A549 (cell line): Measurements from ENCODE around the gene PXDN.

Experiments
- BHLHE40 ChIP-seq: IDR thresholded peaks from 2 replicates; pipeline ENCODE4 v1.6.1; 2012; ENCODE audit warnings: low read depth, low read length, inconsistent platforms
- CEBPB ChIP-seq, 2 experiments: fragments of >200 bp in 1 of 2; sonication (Bioruptor Twin) in 1 of 2; formaldehyde crosslinking in 1 of 2; IDR thresholded peaks; 2 replicates each; pipeline ENCODE4 v1.6.1; 2012 to 2016
- FOSL2 ChIP-seq, 2 experiments: fragments of 450-650 bp in 1 of 2; fragments of >200 bp in 1 of 2; sonication (Bioruptor Twin) in 1 of 2; formaldehyde crosslinking; IDR thresholded peaks; 2 replicates each; pipeline versions ENCODE4 v1.5.0 to v1.6.1; 2016 to 2020; ENCODE audit warnings: mild to moderate bottlenecking in 1 of 2, moderate library complexity in 1 of 2
- HOXB13 ChIP-seq: fragments of 250-450 bp; sonication (Bioruptor Pico); IDR thresholded peaks from 2 replicates; pipeline ENCODE4 v1.5.0; 2020; ENCODE audit warnings: low read depth, mild to moderate bottlenecking, moderate library complexity
- JUN ChIP-seq, 2 experiments: fragments of >200 bp; sonication (Bioruptor Twin); formaldehyde crosslinking; IDR thresholded peaks; 2 replicates in 1 of 2; 3 replicates in 1 of 2; pipeline ENCODE4 v1.6.1; 2016 to 2017
- MAFK ChIP-seq: fragments of 450-650 bp; IDR thresholded peaks from 2 replicates; pipeline ENCODE4 v1.6.1; 2014; ENCODE audit not compliant: partially characterized antibody
- MAZ ChIP-seq: fragments of 150-350 bp; IDR thresholded peaks from 2 replicates; pipeline ENCODE4 v1.6.1; 2014; ENCODE audit warnings: antibody characterized with exemption, low read depth, low read length, borderline replicate concordance
- POLR2A ChIP-seq: IDR thresholded peaks from 2 replicates; pipeline ENCODE4 v1.6.1; 2012; ENCODE audit warnings: mild to moderate bottlenecking, low read length
- RAD21 ChIP-seq, 2 experiments: fragments of >200 bp in 1 of 2; sonication (Bioruptor Twin) in 1 of 2; formaldehyde crosslinking in 1 of 2; IDR thresholded peaks in 1 of 2; conservative IDR thresholded peaks in 1 of 2; 2 replicates in 1 of 2; 3 replicates in 1 of 2; pipeline ENCODE4 v1.6.1; 2012 to 2018; ENCODE audit warnings: inconsistent platforms in 1 of 2
- RFX5 ChIP-seq: fragments of 450-650 bp; IDR thresholded peaks from 2 replicates; pipeline ENCODE4 v1.7.1; 2014; ENCODE audit warnings: antibody characterized with exemption, mild to moderate bottlenecking, moderate library complexity
- SREBF2 ChIP-seq: fragments of 450-650 bp; IDR thresholded peaks from 2 replicates; pipeline ENCODE4 v1.6.1; 2014; ENCODE audit warnings: mild to moderate bottlenecking, moderate library complexity
- TF ChIP-seq, protein P1 (sequence below): fragments of >200 bp; sonication (Bioruptor Twin); formaldehyde crosslinking; IDR thresholded peaks from 3 replicates; pipeline ENCODE4 v1.5.1; 2016
- TF ChIP-seq, protein P2 (sequence below): fragments of 150-350 bp; IDR thresholded peaks from 2 replicates; pipeline ENCODE4 v1.6.1; 2014; ENCODE audit warnings: low read depth, mild to moderate bottlenecking, low read length
- TF ChIP-seq, protein P3 (sequence below): fragments of >200 bp; sonication (Bioruptor Twin); formaldehyde crosslinking; IDR thresholded peaks from 3 replicates; pipeline ENCODE4 v1.6.1; 2016

DNA sequence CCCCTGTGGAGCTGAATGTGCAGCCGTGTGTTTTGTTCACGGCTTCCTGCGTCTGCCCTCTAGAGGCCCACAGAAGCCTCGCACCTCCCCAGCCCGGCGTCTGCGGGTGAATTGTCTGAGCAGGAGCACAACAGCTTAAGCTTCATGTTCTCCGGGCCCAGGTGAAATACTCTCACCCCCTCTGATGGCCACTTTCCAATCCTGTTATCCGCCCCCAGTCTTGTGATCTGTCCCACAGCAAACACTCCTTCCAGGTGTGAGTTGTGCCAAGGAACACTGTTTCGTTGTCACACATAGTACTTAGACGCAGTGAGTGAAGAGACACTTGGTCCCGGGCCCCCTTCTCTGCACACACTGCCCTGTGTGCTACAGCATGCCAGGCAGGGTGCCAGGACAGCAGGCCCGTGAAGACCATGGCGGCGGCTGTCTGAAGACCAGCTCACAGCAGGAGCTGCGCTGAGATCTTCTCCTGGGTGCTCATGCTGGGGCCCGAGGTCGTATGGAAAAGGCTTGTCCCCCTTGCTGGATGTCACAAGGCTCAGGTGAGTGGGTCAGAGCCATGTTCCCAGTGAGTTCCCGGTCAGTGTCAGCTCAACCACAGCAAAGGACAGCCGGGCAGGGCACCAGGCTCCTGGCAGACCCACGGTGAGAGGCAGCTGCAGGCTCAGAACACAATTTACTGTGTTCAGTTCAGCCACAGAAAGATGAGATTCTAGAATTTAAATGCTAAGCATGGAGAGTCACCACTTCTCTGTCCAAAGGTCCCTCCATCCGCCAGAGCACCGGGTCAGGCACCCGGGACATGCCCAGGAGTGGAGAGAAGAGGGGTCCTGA, 6.8 kb upstream of the PXDN start:
- TF ChIP-seq MAZ (no peak), RFX5 (no peak), MAFK (no peak), RAD21 (conservative IDR thresholded peaks at IDR 0.05 in 1 of 2, IDR thresholded peaks at IDR 0.05 in 1 of 2) (peak; percentile 71), FOSL2 (IDR thresholded peaks at IDR 0.05) (no peak), FOSL2 (CRISPR knock-in tag; IDR thresholded peaks at IDR 0.05) (no peak), CEBPB (IDR thresholded peaks at IDR 0.05) (no peak), BHLHE40 (no peak), SREBF2 (no peak), HOXB13 (CRISPR knock-in tag) (no peak), POLR2A (no peak), JUN (IDR thresholded peaks at IDR 0.05) (no peak)
- TF ChIP-seq, protein P1, sequence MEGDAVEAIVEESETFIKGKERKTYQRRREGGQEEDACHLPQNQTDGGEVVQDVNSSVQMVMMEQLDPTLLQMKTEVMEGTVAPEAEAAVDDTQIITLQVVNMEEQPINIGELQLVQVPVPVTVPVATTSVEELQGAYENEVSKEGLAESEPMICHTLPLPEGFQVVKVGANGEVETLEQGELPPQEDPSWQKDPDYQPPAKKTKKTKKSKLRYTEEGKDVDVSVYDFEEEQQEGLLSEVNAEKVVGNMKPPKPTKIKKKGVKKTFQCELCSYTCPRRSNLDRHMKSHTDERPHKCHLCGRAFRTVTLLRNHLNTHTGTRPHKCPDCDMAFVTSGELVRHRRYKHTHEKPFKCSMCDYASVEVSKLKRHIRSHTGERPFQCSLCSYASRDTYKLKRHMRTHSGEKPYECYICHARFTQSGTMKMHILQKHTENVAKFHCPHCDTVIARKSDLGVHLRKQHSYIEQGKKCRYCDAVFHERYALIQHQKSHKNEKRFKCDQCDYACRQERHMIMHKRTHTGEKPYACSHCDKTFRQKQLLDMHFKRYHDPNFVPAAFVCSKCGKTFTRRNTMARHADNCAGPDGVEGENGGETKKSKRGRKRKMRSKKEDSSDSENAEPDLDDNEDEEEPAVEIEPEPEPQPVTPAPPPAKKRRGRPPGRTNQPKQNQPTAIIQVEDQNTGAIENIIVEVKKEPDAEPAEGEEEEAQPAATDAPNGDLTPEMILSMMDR, result peak; percentile 53
- TF ChIP-seq, protein P2, sequence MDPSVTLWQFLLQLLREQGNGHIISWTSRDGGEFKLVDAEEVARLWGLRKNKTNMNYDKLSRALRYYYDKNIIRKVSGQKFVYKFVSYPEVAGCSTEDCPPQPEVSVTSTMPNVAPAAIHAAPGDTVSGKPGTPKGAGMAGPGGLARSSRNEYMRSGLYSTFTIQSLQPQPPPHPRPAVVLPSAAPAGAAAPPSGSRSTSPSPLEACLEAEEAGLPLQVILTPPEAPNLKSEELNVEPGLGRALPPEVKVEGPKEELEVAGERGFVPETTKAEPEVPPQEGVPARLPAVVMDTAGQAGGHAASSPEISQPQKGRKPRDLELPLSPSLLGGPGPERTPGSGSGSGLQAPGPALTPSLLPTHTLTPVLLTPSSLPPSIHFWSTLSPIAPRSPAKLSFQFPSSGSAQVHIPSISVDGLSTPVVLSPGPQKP, result no peak
- TF ChIP-seq, protein P3, sequence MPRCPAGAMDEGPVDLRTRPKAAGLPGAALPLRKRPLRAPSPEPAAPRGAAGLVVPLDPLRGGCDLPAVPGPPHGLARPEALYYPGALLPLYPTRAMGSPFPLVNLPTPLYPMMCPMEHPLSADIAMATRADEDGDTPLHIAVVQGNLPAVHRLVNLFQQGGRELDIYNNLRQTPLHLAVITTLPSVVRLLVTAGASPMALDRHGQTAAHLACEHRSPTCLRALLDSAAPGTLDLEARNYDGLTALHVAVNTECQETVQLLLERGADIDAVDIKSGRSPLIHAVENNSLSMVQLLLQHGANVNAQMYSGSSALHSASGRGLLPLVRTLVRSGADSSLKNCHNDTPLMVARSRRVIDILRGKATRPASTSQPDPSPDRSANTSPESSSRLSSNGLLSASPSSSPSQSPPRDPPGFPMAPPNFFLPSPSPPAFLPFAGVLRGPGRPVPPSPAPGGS, result no peak
